Activated CD8-positive, alpha-beta T cell treated with anti-CD3 and anti-CD28 coated beads for 36 hours (primary cell): ENCODE data around the gene RFX3. TPM values are rescaled to one million over a fixed set of nuclear protein-coding genes. Genes with fewer than 3 reads are reported as not detected.
A peak's percentile ranks its signal among the peaks of the same experiment; 100 is the strongest.
"Not testable (repeated sequence)": the region's sequence is repeated elsewhere in the genome, so short reads cannot be mapped to it uniquely, and the experiment has no call there.

Experiments used
- ATAC-seq: fragments of 200-7000 bp; cut with Tn5 transposase; one replicate; pipeline ENCODE4 v1.10.0; 2021; ENCODE audit warnings: mild to moderate bottlenecking, moderate library complexity
- CTCF ChIA-PET: fragments of 350-600 bp; sonication (Branson Sonifier 250); formaldehyde crosslinking; loops from one replicate; lab custom pipeline; 2021; ENCODE audit warnings: antibody characterized with exemption; lab: Charles Lee
- POLR2A ChIA-PET: fragments of 350-600 bp; sonication (Branson Sonifier 250); formaldehyde crosslinking; loops from one replicate; lab custom pipeline; 2021; ENCODE audit warnings: antibody characterized with exemption; lab: Charles Lee
- DNase-seq: peaks from one replicate; pipeline ENCODE4 v3.0.0-alpha.2; 2020
- H3K27ac Mint-ChIP-seq: one replicate; pipeline ENCODE4 v1.8.0; 2021; ENCODE audit warnings: mild to moderate bottlenecking, mixed read lengths
- H3K27me3 Mint-ChIP-seq: one replicate; pipeline ENCODE4 v1.8.0; 2021; ENCODE audit warnings: mixed read lengths
- H3K36me3 Mint-ChIP-seq: one replicate; pipeline ENCODE4 v1.8.0; 2021; ENCODE audit warnings: low read depth, mixed read lengths
- H3K4me1 Mint-ChIP-seq: one replicate; pipeline ENCODE4 v1.8.0; 2021; ENCODE audit warnings: low read depth, mixed read lengths
- H3K4me3 Mint-ChIP-seq: one replicate; pipeline ENCODE4 v1.8.0; 2021; ENCODE audit warnings: mild to moderate bottlenecking, moderate library complexity, mixed read lengths
- H3K9me3 Mint-ChIP-seq: one replicate; pipeline ENCODE4 v1.8.0; 2021; ENCODE audit warnings: mixed read lengths
- intact Hi-C: fragments of 100-400 bp; cut with micrococcal nuclease; formaldehyde crosslinking; loops from one replicate; pipeline ENCODE4 v1.10.0; 2022
- total RNA-seq, 2 experiments: library from RNA; stranded (reverse); gene quantifications; one replicate each; pipeline ENCODE4 v1.2.3, GENCODE V29; 2021
- TF ChIP-seq, protein P1 (sequence below): fragments of 200-600 bp; IDR thresholded peaks from one replicate; pipeline ENCODE4 v1.8.0; 2022; ENCODE audit warnings: antibody characterized with exemption, mild to moderate bottlenecking

Gene RFX3
- total RNA-seq, 2 experiments from 2014 or later, result 10.3 to 12.3 TPM

DNA sequence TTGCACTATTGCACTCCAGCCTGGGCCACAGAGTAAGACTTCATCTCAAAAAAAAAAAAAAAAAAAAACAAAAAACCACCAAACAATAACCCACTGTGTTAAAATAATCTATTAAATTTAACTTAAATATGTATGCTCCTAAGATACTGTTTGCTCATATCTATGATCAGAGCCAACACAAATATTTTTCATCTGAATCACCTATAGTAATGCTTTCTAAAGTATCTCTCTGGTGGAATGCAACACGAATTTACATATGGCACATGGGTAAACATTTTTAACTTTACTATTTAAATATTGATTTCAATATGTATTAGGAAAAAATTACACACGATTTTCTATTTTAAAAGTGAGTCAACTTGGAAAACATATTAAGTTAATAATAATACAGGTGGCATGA, 196.4 kb downstream of the RFX3 start:
- no peak for DNase-seq
- intact Hi-C loops, result no loop called here
- Mint-ChIP-seq H3K27ac (no peak overlapping the region), H3K27me3 (no peaks in the 10 kb centered on the region), H3K4me1 (no peaks in the 10 kb centered on the region), H3K36me3 (peaks cover 6% of the 10 kb centered on the region), H3K9me3 (no peaks in the 10 kb centered on the region), H3K4me3 (no peak overlapping the region)
- ChIA-PET POLR2A (no interaction called here), CTCF (interaction anchor here (1.4 to 5.1 kb wide), 2 partner anchors 8 to 111 kb away, joined by 4 to 36 read pairs; no protein-coding TSS in a partner anchor)
- TF ChIP-seq, protein P1, sequence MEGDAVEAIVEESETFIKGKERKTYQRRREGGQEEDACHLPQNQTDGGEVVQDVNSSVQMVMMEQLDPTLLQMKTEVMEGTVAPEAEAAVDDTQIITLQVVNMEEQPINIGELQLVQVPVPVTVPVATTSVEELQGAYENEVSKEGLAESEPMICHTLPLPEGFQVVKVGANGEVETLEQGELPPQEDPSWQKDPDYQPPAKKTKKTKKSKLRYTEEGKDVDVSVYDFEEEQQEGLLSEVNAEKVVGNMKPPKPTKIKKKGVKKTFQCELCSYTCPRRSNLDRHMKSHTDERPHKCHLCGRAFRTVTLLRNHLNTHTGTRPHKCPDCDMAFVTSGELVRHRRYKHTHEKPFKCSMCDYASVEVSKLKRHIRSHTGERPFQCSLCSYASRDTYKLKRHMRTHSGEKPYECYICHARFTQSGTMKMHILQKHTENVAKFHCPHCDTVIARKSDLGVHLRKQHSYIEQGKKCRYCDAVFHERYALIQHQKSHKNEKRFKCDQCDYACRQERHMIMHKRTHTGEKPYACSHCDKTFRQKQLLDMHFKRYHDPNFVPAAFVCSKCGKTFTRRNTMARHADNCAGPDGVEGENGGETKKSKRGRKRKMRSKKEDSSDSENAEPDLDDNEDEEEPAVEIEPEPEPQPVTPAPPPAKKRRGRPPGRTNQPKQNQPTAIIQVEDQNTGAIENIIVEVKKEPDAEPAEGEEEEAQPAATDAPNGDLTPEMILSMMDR, result no peak
- no peak for ATAC-seq

DNA sequence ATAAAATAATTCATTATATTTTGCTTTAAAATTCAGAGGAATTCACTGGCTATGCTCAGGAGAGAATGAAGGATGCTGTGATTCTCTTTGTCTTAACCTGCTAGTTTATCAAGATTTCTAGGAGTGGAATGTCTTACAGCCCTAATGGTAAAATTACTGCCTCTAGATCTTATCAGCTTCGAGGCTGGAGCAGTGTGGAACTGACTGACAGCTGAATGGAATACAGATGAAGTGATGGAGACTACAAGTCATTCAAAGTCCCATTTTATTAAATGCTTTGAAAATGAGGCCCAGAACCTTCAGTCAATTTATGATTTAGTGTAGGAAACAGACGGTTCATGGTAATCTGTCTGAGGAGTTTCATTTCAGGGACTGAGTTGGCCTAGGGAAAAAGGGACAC, 202.1 kb downstream of the RFX3 start:
- Mint-ChIP-seq H3K36me3 (peaks cover 11% of the 10 kb centered on the region), H3K4me3 (no peak overlapping the region), H3K27ac (no peak overlapping the region), H3K4me1 (peaks cover 3% of the 10 kb centered on the region), H3K27me3 (no peaks in the 10 kb centered on the region), H3K9me3 (no peaks in the 10 kb centered on the region)
- intact Hi-C loops, result no loop called here
- ATAC-seq, result no peak
- DNase-seq, result no peak
- ChIA-PET CTCF (no interaction called here), POLR2A (no interaction called here)
- TF ChIP-seq, protein P1, result no peak

GRCh38 chr9:3321186-3321585, 204.6 kb downstream of the RFX3 start:
- intact Hi-C loops, result no loop called here
- no peaks in the 10 kb centered on the region for H3K27me3 Mint-ChIP-seq
- DNase-seq (no peak), ATAC-seq (no peak)
- H3K9me3 Mint-ChIP-seq, result peaks cover 5% of the 10 kb centered on the region
- H3K4me1 Mint-ChIP-seq, result peaks cover 3% of the 10 kb centered on the region
- no peak overlapping the region for H3K27ac Mint-ChIP-seq
- TF ChIP-seq, protein P1, result no peak
- ChIA-PET CTCF (no interaction called here), POLR2A (no interaction called here)
- H3K4me3 Mint-ChIP-seq, result no peak overlapping the region
- H3K36me3 Mint-ChIP-seq, result peaks cover 28% of the 10 kb centered on the region

GRCh38 chr9:3312595-3312994, 213.2 kb downstream of the RFX3 start:
- H3K4me1 Mint-ChIP-seq, POLR2A ChIA-PET, CTCF ChIA-PET, H3K27me3 Mint-ChIP-seq, ATAC-seq, DNase-seq, intact Hi-C loops, H3K27ac Mint-ChIP-seq, H3K4me3 Mint-ChIP-seq, H3K9me3 Mint-ChIP-seq: not testable (repeated sequence)
- H3K36me3 Mint-ChIP-seq, result peaks cover 32% of the 10 kb centered on the region

DNA sequence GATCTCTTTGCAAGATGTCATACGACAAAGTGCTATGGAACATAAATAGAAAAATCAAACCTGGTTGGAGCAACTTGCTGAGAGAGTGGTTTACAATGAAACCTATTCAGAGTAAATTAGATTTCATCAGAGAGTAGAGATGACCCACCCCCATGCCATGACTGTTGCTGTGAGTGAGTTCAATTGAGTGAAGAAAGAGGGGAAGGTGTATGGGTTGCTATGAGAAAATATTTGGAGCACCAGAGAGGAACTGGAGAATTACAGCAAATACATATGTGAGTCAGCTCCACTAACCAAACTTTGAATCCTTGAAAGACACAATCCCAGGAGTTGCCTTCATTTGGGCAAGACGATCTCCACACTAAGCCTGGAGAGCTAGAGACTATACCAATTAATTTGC, 217.2 kb downstream of the RFX3 start:
- Mint-ChIP-seq H3K9me3 (peaks cover 11% of the 10 kb centered on the region), H3K4me3 (no peak overlapping the region), H3K36me3 (peaks cover 32% of the 10 kb centered on the region), H3K4me1 (peaks cover 8% of the 10 kb centered on the region), H3K27ac (no peak overlapping the region), H3K27me3 (no peaks in the 10 kb centered on the region)
- TF ChIP-seq, protein P1, result no peak
- CTCF ChIA-PET, result interaction anchor here (1.0 kb wide), 1 partner anchor 132 kb away, joined by 3 read pairs; no protein-coding TSS in a partner anchor
- DNase-seq, result no peak
- intact Hi-C loops, result no loop called here
- ATAC-seq, result no peak
- POLR2A ChIA-PET, result no interaction called here

DNA sequence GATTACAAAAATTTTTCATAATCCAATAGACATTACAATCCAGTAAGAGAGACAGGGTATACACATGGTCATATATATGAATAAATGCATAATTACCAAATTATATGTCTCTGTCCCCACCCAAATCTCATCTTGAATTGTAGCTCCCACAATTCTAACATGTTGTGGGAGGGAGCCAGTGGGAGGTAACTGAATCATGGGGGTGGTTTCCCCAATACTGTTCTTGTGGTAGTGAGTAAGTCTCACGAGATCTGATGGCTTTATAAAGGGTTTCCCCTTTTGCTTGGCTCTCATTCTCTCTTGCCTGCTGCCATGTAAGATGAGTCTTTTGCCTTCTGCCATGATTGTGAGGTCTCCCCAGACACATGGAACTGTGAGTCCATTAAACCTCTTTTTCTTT, 221.4 kb downstream of the RFX3 start:
- CTCF ChIA-PET, POLR2A ChIA-PET, H3K4me3 Mint-ChIP-seq, H3K27me3 Mint-ChIP-seq, ATAC-seq, intact Hi-C loops: not testable (repeated sequence)
- DNase-seq, result peak; percentile 27
- H3K9me3 Mint-ChIP-seq, result peaks cover 11% of the 10 kb centered on the region
- H3K27ac Mint-ChIP-seq, result peak overlapping the region; percentile 62
- H3K36me3 Mint-ChIP-seq, result peaks cover 34% of the 10 kb centered on the region
- H3K4me1 Mint-ChIP-seq, result peaks cover 13% of the 10 kb centered on the region
